OCI-LY7 (cell line): ENCODE measurements around the gene ATPAF2. TPM values are rescaled to one million over a fixed set of nuclear protein-coding genes. Genes with fewer than 3 reads are reported as not detected.

Source experiments
- BruUV-seq: library from RNA; stranded (reverse); fragments of 400-500 nt; replicated peaks from 2 replicates; lab custom pipeline; 2021; lab: Mats Ljungman, UMichigan
- CTCF ChIA-PET: fragments of 300-600 bp; sonication (Branson Sonifier 250); formaldehyde crosslinking; loops from one replicate; lab custom pipeline; 2022; ENCODE audit warnings: antibody characterized with exemption; ENCODE audit not compliant: unreplicated experiment; lab: Charles Lee
- POLR2A ChIA-PET: fragments of 300-600 bp; sonication (Branson Sonifier 250); formaldehyde crosslinking; loops from one replicate; lab custom pipeline; 2022; ENCODE audit warnings: antibody characterized with exemption; lab: Charles Lee
- DNase-seq: peaks from one replicate; pipeline ENCODE4 v3.0.0-alpha.2; 2015; ENCODE audit warnings: low spot score
- H2AFZ ChIP-seq: fragments of 200-600 bp; sonication (generic), shearing (Covaris generic); 2 replicates; pipeline ENCODE4 v1.6.1; 2014; ENCODE audit warnings: mild to moderate bottlenecking, antibody characterized with exemption, low read length, moderate library complexity
- H3K27ac ChIP-seq: fragments of 200-600 bp; sonication (generic); 2 replicates; pipeline ENCODE4 v1.5.1; 2014; ENCODE audit warnings: mixed run types, low read depth, mild to moderate bottlenecking, moderate library complexity, low read length, inconsistent platforms; ENCODE audit not compliant: poor library complexity, severe bottlenecking
- H3K36me3 ChIP-seq: fragments of 200-600 bp; sonication (generic); 2 replicates; pipeline ENCODE4 v1.6.1; 2014; ENCODE audit warnings: mild to moderate bottlenecking, antibody characterized with exemption, low read length, moderate library complexity, mixed read lengths; ENCODE audit not compliant: insufficient read depth
- H3K4me1 ChIP-seq: fragments of 200-600 bp; sonication (generic); 2 replicates; pipeline ENCODE4 v1.5.1; 2014; ENCODE audit warnings: mild to moderate bottlenecking, low read length; ENCODE audit not compliant: insufficient read depth, poor library complexity, severe bottlenecking
- H3K4me2 ChIP-seq: fragments of 200-600 bp; sonication (generic); 2 replicates; pipeline ENCODE4 v1.6.1; 2014; ENCODE audit warnings: mild to moderate bottlenecking, low read length
- H3K4me3 ChIP-seq: fragments of 200-600 bp; sonication (generic); 2 replicates; pipeline ENCODE4 v1.5.1; 2014; ENCODE audit warnings: mild to moderate bottlenecking, low read depth, low read length; ENCODE audit not compliant: poor library complexity, severe bottlenecking
- H3K79me2 ChIP-seq: fragments of 200-600 bp; sonication (generic); 2 replicates; pipeline ENCODE4 v1.6.1; 2016; ENCODE audit warnings: low read depth, mild to moderate bottlenecking, low read length, moderate library complexity, mixed read lengths; ENCODE audit not compliant: insufficient read depth
- H3K9me2 ChIP-seq: fragments of 200-600 bp; sonication (generic); 2 replicates; pipeline ENCODE4 v1.6.1; 2016; ENCODE audit warnings: mild to moderate bottlenecking, low read length, mixed read lengths; ENCODE audit not compliant: insufficient read depth
- H3K9me3 ChIP-seq: fragments of 200-600 bp; sonication (generic); 2 replicates; pipeline ENCODE4 v1.6.1; 2014; ENCODE audit warnings: mild to moderate bottlenecking, mixed run types, low read length, mixed read lengths
- H4K20me1 ChIP-seq: fragments of 200-600 bp; sonication (generic); 2 replicates; pipeline ENCODE4 v1.6.1; 2014; ENCODE audit warnings: mild to moderate bottlenecking, antibody characterized with exemption, low read length, moderate library complexity, mixed read lengths; ENCODE audit not compliant: insufficient read depth
- CTCF ChIP-seq: fragments of 200-600 bp; sonication (generic); conservative IDR thresholded peaks from 2 replicates; pipeline ENCODE4 v1.5.1; 2014; ENCODE audit warnings: mild to moderate bottlenecking, antibody characterized with exemption, low read length, moderate library complexity, mixed read lengths
- EZH2phosphoT487 ChIP-seq: fragments of 200-600 bp; sonication (generic); IDR thresholded peaks from 2 replicates; pipeline ENCODE4 v1.6.1; 2018; ENCODE audit warnings: low read depth, borderline replicate concordance, mild to moderate bottlenecking, mixed run types, antibody characterized with exemption, low read length, moderate library complexity, mixed read lengths
- intact Hi-C: fragments of 100-400 bp; cut with micrococcal nuclease; formaldehyde crosslinking; loops from one replicate; pipeline ENCODE4 v1.10.0; 2022; ENCODE audit not compliant: unreplicated experiment
- total RNA-seq, 2 experiments: library from RNA; depleted of rRNA in 1 of 2; stranded (reverse); fragments of >200 nt in 1 of 2; shearing (Covaris generic) in 1 of 2; gene quantifications; 2 replicates each; pipeline ENCODE4 v1.2.3, GENCODE V29; 2014 to 2022

Gene ATPAF2
- total RNA-seq, 2 experiments from 2014 or later = 42.9 to 56.2 TPM

GRCh38 chr17:18028114-18028951, 10.6 kb downstream of the ATPAF2 start:
- Histone ChIP-seq H3K36me3 (peaks cover 33% of the 10 kb centered on the region; the same call in 1 of the 2 replicates), H3K4me2 (no peak overlapping the region), H3K79me2 (peaks cover 10% of the 10 kb centered on the region; the same call in 1 of the 2 replicates), H3K4me1 (peaks cover 5% of the 10 kb centered on the region), H3K27ac (no peak overlapping the region), H4K20me1 (no peaks in the 10 kb centered on the region), H3K4me3 (no peak overlapping the region), H3K9me3 (no peaks in the 10 kb centered on the region), H2AFZ (no peak overlapping the region), H3K9me2 (no peaks in the 10 kb centered on the region)
- DNase-seq = no peak
- TF ChIP-seq CTCF = no peak
- TF ChIP-seq EZH2phosphoT487 = no peak
- intact Hi-C loops = no loop called here
- CTCF ChIA-PET = interaction anchor here (0.6 to 0.7 kb wide), 2 partner anchors 109 to 148 kb away, joined by 3 read pairs; no protein-coding TSS in a partner anchor
- BruUV-seq = no TSS peak
- POLR2A ChIA-PET = interaction anchor here (0.6 to 1.7 kb wide), 3 partner anchors 9 to 99 kb away, joined by 3 to 6 read pairs (median 3); no protein-coding TSS in a partner anchor

- H3K9me3 ChIP-seq = no peaks in the 10 kb centered on the region
- intact Hi-C loops = no loop called here
- no peak for DNase-seq
- POLR2A ChIA-PET = no interaction called here
- no peak overlapping the region for H2AFZ ChIP-seq
- peaks cover 33% of the 10 kb centered on the region; the same call in 1 of the 2 replicates for H3K36me3 ChIP-seq
- no peaks in the 10 kb centered on the region for H4K20me1 ChIP-seq
- no peak overlapping the region for H3K27ac ChIP-seq
- no peak overlapping the region for H3K4me2 ChIP-seq
- CTCF ChIA-PET = no interaction called here
- no peaks in the 10 kb centered on the region for H3K9me2 ChIP-seq
- peaks cover 3% of the 10 kb centered on the region for H3K4me1 ChIP-seq
- H3K4me3 ChIP-seq = no peak overlapping the region
- TF ChIP-seq EZH2phosphoT487 (no peak), CTCF (no peak)
- no peaks in the 10 kb centered on the region; the same call in 1 of the 2 replicates for H3K79me2 ChIP-seq
- BruUV-seq = no TSS peak
Measured at GRCh38 chr17:18027280-18027679, 11.7 kb downstream of the ATPAF2 start.
